Spleen (tissue), 7 donors: ENCODE data around the gene RPRD2.

Experiments
- POLR2A ChIP-seq, 3 donors: fragments of 450-650 bp; IDR thresholded peaks; one replicate each; pipeline ENCODE4 v1.5.1; 2017; ENCODE audit warnings: antibody characterized with exemption in 3 of 3, mild to moderate bottlenecking in 1 of 3
- TF ChIP-seq, protein P1 (sequence below), 11 experiments: fragments of 200-600 bp in 7 of 11; fragments of 450-650 bp in 4 of 11; sonication (generic) in 4 of 11; IDR thresholded peaks in 8 of 11; conservative IDR thresholded peaks in 3 of 11; 1 replicate in 7 of 11; 2 replicates in 4 of 11; pipeline versions ENCODE4 v1.4.0 to v1.8.0; 2016 to 2021; ENCODE audit warnings: antibody characterized with exemption in 11 of 11, inconsistent platforms in 4 of 11, mild to moderate bottlenecking in 1 of 11
- donor health status: DM: no; HTN: no; CAD: no; lungs with moderate emphysema.
- donor health status: DM: no; HTN: no; CAD: no.
- donor health status: DM: no; HTN: no; CAD: no.

DNA sequence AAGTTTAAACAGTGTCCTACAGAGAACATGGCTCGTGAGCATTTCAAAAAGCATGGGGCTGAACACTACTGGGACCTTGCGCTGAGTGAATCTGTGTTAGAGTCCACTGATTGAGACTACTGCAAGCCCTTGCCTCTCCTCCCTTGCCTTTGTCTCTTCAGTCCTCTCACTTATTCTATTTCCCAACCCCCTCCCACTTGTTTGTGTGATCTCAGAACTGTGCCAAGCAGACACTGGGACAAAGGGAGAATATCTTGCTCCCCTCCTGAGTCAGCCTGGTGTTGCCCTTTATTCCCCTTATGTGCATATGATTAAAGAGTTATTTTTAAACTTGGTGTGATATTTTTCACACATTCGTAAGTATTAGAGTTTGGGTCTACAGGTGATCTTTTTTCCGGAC is 11.1 kb upstream of the RPRD2 start:
- TF ChIP-seq, protein P1, sequence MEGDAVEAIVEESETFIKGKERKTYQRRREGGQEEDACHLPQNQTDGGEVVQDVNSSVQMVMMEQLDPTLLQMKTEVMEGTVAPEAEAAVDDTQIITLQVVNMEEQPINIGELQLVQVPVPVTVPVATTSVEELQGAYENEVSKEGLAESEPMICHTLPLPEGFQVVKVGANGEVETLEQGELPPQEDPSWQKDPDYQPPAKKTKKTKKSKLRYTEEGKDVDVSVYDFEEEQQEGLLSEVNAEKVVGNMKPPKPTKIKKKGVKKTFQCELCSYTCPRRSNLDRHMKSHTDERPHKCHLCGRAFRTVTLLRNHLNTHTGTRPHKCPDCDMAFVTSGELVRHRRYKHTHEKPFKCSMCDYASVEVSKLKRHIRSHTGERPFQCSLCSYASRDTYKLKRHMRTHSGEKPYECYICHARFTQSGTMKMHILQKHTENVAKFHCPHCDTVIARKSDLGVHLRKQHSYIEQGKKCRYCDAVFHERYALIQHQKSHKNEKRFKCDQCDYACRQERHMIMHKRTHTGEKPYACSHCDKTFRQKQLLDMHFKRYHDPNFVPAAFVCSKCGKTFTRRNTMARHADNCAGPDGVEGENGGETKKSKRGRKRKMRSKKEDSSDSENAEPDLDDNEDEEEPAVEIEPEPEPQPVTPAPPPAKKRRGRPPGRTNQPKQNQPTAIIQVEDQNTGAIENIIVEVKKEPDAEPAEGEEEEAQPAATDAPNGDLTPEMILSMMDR (IDR thresholded peaks at IDR 0.05 in 8 of 11, conservative IDR thresholded peaks at IDR 0.05 in 3 of 11) = no peak
- TF ChIP-seq POLR2A (IDR thresholded peaks at IDR 0.05) = no peak
